K562 (cell line): Measurements from ENCODE around the gene WSCD2. TPM values are rescaled to one million over a fixed set of nuclear protein-coding genes. Genes with fewer than 3 reads are reported as not detected.

Experiments used
- ATAC-seq: fragments of 200-7000 bp; cut with Tn5 transposase; 3 replicates; pipeline ENCODE4 v1.9.1; 2020; ENCODE audit warnings: moderate library complexity
- BruUV-seq: library from RNA; stranded (reverse); fragments of 400-500 nt; replicated peaks from 2 replicates; lab custom pipeline; 2021; lab: Mats Ljungman, UMichigan
- CTCF ChIA-PET: fragments of 300-600 bp; formaldehyde crosslinking; extraction: SDS; loops from one replicate; lab custom pipeline; 2021; ENCODE audit warnings: low intra/inter-chr PET ratio; lab: Yijun Ruan, JAX
- POLR2A ChIA-PET: fragments of 300-600, 350-650 bp; sonication (Branson Sonifier 250); formaldehyde crosslinking; extraction: SDS; loops from one replicate; lab custom pipeline; 2021; ENCODE audit warnings: antibody characterized with exemption, inconsistent platforms; lab: Yijun Ruan, JAX
- DNase-seq, 4 experiments: peaks; one replicate each; pipeline versions ENCODE4 v3.0.0 to v3.0.0-alpha.2; 2011 to 2018; ENCODE audit warnings: low spot score in 3 of 4, mixed read lengths in 3 of 4; ENCODE audit errors: extremely low read depth in 1 of 4
- FAIRE-seq: peaks from 2 replicates; lab custom pipeline; 2011; peaks lifted over from hg19 to GRCh38; lab: Jason Lieb, UNC
- H2AFZ ChIP-seq: 2 replicates; pipeline ENCODE4 v1.6.0; 2011; ENCODE audit warnings: low read depth, low read length, control low read depth, inconsistent platforms
- H3K27ac ChIP-seq: fragments of 200-600 bp; 3 replicates; pipeline ENCODE4 v1.8.0; 2011; ENCODE audit warnings: low read depth, mild to moderate bottlenecking, control low read depth, inconsistent platforms, low read length, moderate library complexity, mixed read lengths; ENCODE audit errors: extremely low read depth
- H3K27me3 ChIP-seq, 2 experiments: fragments of 300-600 bp in 1 of 2; 2 replicates in 1 of 2; 3 replicates in 1 of 2; pipeline versions ENCODE4 v1.6.0 to v1.8.0; 2011; ENCODE audit warnings: inconsistent platforms in 2 of 2, low read length in 2 of 2, mild to moderate bottlenecking in 1 of 2, mixed read lengths in 1 of 2, moderate library complexity in 1 of 2; ENCODE audit not compliant: control insufficient read depth in 2 of 2, insufficient read depth in 2 of 2
- H3K36me3 ChIP-seq: fragments of 300-600 bp; 3 replicates; pipeline ENCODE4 v1.8.0; 2011; ENCODE audit warnings: mild to moderate bottlenecking, low read length, inconsistent platforms; ENCODE audit not compliant: control insufficient read depth, insufficient read depth
- H3K4me1 ChIP-seq, 2 experiments: fragments of 200-600 bp in 1 of 2; replicated peaks in 1 of 2; 2 replicates in 1 of 2; 3 replicates in 1 of 2; pipeline versions ENCODE4 v1.5.1 to v1.8.0; 2011; ENCODE audit warnings: inconsistent platforms in 2 of 2, low read length in 2 of 2, mild to moderate bottlenecking in 1 of 2, mixed read lengths in 1 of 2, moderate library complexity in 1 of 2; ENCODE audit not compliant: control insufficient read depth in 2 of 2, insufficient read depth in 2 of 2
- H3K4me2 ChIP-seq: 2 replicates; pipeline ENCODE4 v1.6.1; 2011; ENCODE audit warnings: low read length, control low read depth, inconsistent platforms, mixed read lengths; ENCODE audit not compliant: insufficient read depth
- H3K4me3 ChIP-seq: fragments of 200-600 bp; sonication (generic), shearing (Covaris generic); 2 replicates; pipeline ENCODE4 v1.5.1; 2016; ENCODE audit warnings: control low read depth, inconsistent platforms
- H3K79me2 ChIP-seq: fragments of 200-600 bp; 3 replicates; pipeline ENCODE4 v1.8.0; 2011; ENCODE audit warnings: low read length, inconsistent platforms; ENCODE audit not compliant: control insufficient read depth, insufficient read depth
- H3K9ac ChIP-seq, 2 experiments: 2 replicates each; pipeline versions ENCODE4 v1.6.0 to v1.6.1; 2011; ENCODE audit warnings: low read depth in 2 of 2, low read length in 2 of 2, control low read depth in 1 of 2, inconsistent platforms in 1 of 2, mild to moderate bottlenecking in 1 of 2, mixed read lengths in 1 of 2; ENCODE audit not compliant: insufficient read depth in 1 of 2
- H3K9me1 ChIP-seq: one replicate; pipeline ENCODE4 v1.6.0; 2011; ENCODE audit warnings: inconsistent platforms, mild to moderate bottlenecking, low read length, moderate library complexity; ENCODE audit not compliant: control insufficient read depth, insufficient read depth
- H3K9me3 ChIP-seq: replicated peaks from 2 replicates; pipeline ENCODE4 v1.5.1; 2011; ENCODE audit warnings: low read depth, low read length, inconsistent platforms; ENCODE audit not compliant: control insufficient read depth, insufficient read depth
- H4K20me1 ChIP-seq: replicated peaks from 2 replicates; pipeline ENCODE4 v1.6.1; 2011; ENCODE audit warnings: low read length, inconsistent platforms, mixed read lengths; ENCODE audit not compliant: control insufficient read depth, insufficient read depth
- ARID1B ChIP-seq: fragments of 450-650 bp; IDR thresholded peaks from 2 replicates; pipeline ENCODE4 v1.6.1; 2016; ENCODE audit warnings: antibody characterized with exemption, mild to moderate bottlenecking, inconsistent platforms
- BCOR ChIP-seq: fragments of 450-650 bp; IDR thresholded peaks from 2 replicates; pipeline ENCODE4 v1.6.1; 2016
- HDAC2 ChIP-seq: fragments of 450-650 bp; IDR thresholded peaks from 2 replicates; pipeline ENCODE4 v1.6.1; 2016; ENCODE audit warnings: mild to moderate bottlenecking
- NR1H2 ChIP-seq: sonication (generic); formaldehyde crosslinking; IDR thresholded peaks from 2 replicates; pipeline ENCODE4 v1.4.0; 2020; ENCODE audit warnings: mild to moderate bottlenecking, missing genetic modification reagents
- RBM25 ChIP-seq: fragments of 200-400 bp; formaldehyde crosslinking; IDR thresholded peaks from 2 replicates; pipeline ENCODE4 v1.6.1; 2018; ENCODE audit warnings: low read length, low read depth, moderate library complexity; ENCODE audit not compliant: severe bottlenecking
- ZNF239 ChIP-seq: fragments of 250-450 bp; sonication (Bioruptor Pico); IDR thresholded peaks from 2 replicates; pipeline ENCODE4 v1.4.0; 2020; ENCODE audit warnings: mild to moderate bottlenecking
- WGBS: fragments of 100-300 bp; shearing (Covaris generic); methylation state at CpG from one replicate; pipeline ENCODE4 v1.1.6; 2016; ENCODE audit warnings: low coverage, mixed read lengths; ENCODE audit not compliant: insufficient coverage; ENCODE audit errors: missing lambda C conversion rate; 5-methylcytosine and 5-hydroxymethylcytosine counted together
- in situ Hi-C: fragments of 300-500 bp; cut with MboI; formaldehyde crosslinking; loops from 4 replicates; pipeline ENCODE4 v1.15.0; 2018; ENCODE audit warnings: inconsistent platforms, mixed read lengths
- intact Hi-C: fragments of 100-400 bp; cut with micrococcal nuclease; formaldehyde crosslinking; loops from 2 replicates; pipeline ENCODE4 v1.14.2; 2022
- polyA plus RNA-seq, 8 experiments: library from polyadenylated mRNA; depleted of rRNA in 4 of 8; stranded (reverse) in 5 of 8; unstranded in 3 of 8; fragments of >200 nt; fragmentation: Nextera tagmentation in 2 of 8; fragmentation: Illumina TruSeq in 1 of 8; extraction: Ambion mirVana in 2 of 8; extraction: Trizol in 1 of 8; gene quantifications; 2 replicates each; pipeline versions ENCODE4 v1.2.1 to v1.2.3, GENCODE V29; 2011 to 2014; ENCODE audit warnings: inconsistent platforms in 1 of 8, missing spikeins in 1 of 8
- total RNA-seq, 7 experiments: library from RNA; depleted of rRNA in 6 of 7; stranded (reverse); fragments of >200 nt in 6 of 7; fragmentation: Illumina TruSeq in 2 of 7; extraction: Trizol in 2 of 7; gene quantifications; 2 replicates each; pipeline versions ENCODE4 v1.2.1 to v1.2.3, GENCODE V29; 2011 to 2021; ENCODE audit warnings: low replicate concordance in 1 of 7
- TF ChIP-seq, protein P1 (sequence below): conservative IDR thresholded peaks from 2 replicates; pipeline ENCODE4 v1.6.1; 2011; ENCODE audit warnings: low read depth, mild to moderate bottlenecking, low read length; ENCODE audit not compliant: control insufficient read depth
- TF ChIP-seq, protein P2 (sequence below): fragments of 450-650 bp; conservative IDR thresholded peaks from 2 replicates; pipeline ENCODE4 v1.6.1; 2016; ENCODE audit warnings: missing genetic modification characterization, low read depth, mild to moderate bottlenecking, missing compliant biosample characterization, moderate library complexity
- TF ChIP-seq, protein P3 (sequence below): fragments of 200-800 bp; sonication (Bioruptor generic); IDR thresholded peaks from 2 replicates; pipeline ENCODE4 v1.6.1; 2017; ENCODE audit warnings: missing genetic modification characterization, missing compliant biosample characterization
- TF ChIP-seq, protein P4 (sequence below): fragments of 450-650 bp; IDR thresholded peaks from 2 replicates; pipeline ENCODE4 v1.6.1; 2018; ENCODE audit not compliant: partially characterized antibody

Gene WSCD2
- total and polyA plus RNA-seq, 9 of the 15 experiments (the other 6 are each of a cell fraction or from before 2014, with no cell fraction given) = 0.72 to 14.1 (median 4.0) TPM

DNA sequence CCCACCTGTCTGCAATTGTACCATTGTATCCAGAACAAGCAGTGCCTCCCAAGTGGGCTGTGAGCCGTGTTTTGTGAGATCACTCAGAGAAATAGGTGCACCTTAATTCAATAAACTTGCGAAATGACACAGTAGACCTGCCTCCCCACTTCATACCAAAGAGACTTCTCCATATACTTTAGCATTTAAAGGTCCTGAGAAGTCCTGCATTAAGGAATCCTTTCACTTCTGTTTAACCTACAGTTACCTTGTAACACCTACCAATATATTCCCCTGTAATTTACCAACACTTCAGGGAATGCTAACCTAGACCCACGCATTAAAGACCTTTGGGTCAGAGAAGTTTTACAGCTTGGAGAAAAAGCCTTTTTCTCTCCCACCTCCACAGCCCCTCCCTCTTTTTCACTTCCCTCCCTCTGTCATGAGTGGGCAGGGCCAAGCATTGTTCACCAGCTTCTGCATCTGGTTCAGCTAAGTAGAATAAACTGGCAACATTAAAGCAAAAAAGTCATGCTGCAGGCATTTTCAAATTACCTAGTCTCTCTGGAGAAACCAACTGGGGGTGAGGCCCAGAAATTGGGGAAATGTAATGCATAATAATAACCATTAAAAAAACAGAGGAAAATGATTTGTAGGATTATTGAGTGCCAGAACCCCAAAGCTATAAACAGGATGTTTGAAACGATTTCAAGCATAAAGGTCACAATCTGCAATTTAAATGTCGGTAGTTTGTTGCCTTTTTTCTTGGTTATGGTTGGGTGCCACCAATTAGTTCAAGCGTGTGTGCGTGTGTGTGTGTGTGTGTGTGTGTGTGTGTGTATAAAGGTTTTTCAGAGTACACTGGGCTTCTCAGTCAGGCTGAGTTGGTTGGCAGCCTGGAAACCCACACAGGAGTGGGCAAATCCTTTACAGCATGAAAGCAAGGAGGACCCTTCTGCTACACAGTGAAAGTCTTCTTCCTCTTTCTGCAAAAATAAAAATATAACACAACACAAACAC, 13.7 kb upstream of the WSCD2 start:
- ChIA-PET CTCF (no interaction called here), POLR2A (interaction anchor here (0.7 kb wide), 2 partner anchors 54 to 104 kb away, joined by 3 read pairs; no protein-coding TSS in a partner anchor)
- Histone ChIP-seq H3K79me2 (no peaks in the 10 kb centered on the region), H3K9me3 (no peaks in the 10 kb centered on the region), H3K27me3 (no peaks in the 10 kb centered on the region), H3K9me1 (no peaks in the 10 kb centered on the region), H2AFZ (peak overlapping the region; percentile 40; the same call in 1 of the 2 replicates), H3K27ac (peak overlapping the region; percentile 13; the same call in 1 of the 3 replicates), H3K9ac (no peak overlapping the region), H3K4me2 (no peak overlapping the region), H3K4me1 (peaks cover 19 to 48% of the 10 kb centered on the region in 2 experiments), H3K36me3 (no peaks in the 10 kb centered on the region), H4K20me1 (no peaks in the 10 kb centered on the region), H3K4me3 (no peak overlapping the region)
- intact Hi-C loops (no loop called here), in situ Hi-C loops (no loop called here)
- DNase-seq (peak in 1 of 4 experiments; percentile 20), FAIRE-seq (no peak), ATAC-seq (no peak)
- no TSS peak for BruUV-seq
- WGBS = 56% methylated on average over 7 of the region's 7 CpGs
- TF ChIP-seq ARID1B = 0 out of 2 replicates have a peak, but pooled peaks have one; percentile 10
- peak; percentile 100 for TF ChIP-seq ZNF239
- TF ChIP-seq, protein P1, sequence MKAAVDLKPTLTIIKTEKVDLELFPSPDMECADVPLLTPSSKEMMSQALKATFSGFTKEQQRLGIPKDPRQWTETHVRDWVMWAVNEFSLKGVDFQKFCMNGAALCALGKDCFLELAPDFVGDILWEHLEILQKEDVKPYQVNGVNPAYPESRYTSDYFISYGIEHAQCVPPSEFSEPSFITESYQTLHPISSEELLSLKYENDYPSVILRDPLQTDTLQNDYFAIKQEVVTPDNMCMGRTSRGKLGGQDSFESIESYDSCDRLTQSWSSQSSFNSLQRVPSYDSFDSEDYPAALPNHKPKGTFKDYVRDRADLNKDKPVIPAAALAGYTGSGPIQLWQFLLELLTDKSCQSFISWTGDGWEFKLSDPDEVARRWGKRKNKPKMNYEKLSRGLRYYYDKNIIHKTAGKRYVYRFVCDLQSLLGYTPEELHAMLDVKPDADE = no peak
- TF ChIP-seq, protein P2, sequence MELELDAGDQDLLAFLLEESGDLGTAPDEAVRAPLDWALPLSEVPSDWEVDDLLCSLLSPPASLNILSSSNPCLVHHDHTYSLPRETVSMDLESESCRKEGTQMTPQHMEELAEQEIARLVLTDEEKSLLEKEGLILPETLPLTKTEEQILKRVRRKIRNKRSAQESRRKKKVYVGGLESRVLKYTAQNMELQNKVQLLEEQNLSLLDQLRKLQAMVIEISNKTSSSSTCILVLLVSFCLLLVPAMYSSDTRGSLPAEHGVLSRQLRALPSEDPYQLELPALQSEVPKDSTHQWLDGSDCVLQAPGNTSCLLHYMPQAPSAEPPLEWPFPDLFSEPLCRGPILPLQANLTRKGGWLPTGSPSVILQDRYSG = no peak
- TF ChIP-seq, protein P3, sequence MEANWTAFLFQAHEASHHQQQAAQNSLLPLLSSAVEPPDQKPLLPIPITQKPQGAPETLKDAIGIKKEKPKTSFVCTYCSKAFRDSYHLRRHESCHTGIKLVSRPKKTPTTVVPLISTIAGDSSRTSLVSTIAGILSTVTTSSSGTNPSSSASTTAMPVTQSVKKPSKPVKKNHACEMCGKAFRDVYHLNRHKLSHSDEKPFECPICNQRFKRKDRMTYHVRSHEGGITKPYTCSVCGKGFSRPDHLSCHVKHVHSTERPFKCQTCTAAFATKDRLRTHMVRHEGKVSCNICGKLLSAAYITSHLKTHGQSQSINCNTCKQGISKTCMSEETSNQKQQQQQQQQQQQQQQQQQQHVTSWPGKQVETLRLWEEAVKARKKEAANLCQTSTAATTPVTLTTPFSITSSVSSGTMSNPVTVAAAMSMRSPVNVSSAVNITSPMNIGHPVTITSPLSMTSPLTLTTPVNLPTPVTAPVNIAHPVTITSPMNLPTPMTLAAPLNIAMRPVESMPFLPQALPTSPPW (CRISPR knock-in tag) = peak; percentile 23; the same call in 1 of the 2 replicates
- 0 out of 2 replicates have a peak, but pooled peaks have one; percentile 23 for TF ChIP-seq BCOR
- TF ChIP-seq, protein P4, sequence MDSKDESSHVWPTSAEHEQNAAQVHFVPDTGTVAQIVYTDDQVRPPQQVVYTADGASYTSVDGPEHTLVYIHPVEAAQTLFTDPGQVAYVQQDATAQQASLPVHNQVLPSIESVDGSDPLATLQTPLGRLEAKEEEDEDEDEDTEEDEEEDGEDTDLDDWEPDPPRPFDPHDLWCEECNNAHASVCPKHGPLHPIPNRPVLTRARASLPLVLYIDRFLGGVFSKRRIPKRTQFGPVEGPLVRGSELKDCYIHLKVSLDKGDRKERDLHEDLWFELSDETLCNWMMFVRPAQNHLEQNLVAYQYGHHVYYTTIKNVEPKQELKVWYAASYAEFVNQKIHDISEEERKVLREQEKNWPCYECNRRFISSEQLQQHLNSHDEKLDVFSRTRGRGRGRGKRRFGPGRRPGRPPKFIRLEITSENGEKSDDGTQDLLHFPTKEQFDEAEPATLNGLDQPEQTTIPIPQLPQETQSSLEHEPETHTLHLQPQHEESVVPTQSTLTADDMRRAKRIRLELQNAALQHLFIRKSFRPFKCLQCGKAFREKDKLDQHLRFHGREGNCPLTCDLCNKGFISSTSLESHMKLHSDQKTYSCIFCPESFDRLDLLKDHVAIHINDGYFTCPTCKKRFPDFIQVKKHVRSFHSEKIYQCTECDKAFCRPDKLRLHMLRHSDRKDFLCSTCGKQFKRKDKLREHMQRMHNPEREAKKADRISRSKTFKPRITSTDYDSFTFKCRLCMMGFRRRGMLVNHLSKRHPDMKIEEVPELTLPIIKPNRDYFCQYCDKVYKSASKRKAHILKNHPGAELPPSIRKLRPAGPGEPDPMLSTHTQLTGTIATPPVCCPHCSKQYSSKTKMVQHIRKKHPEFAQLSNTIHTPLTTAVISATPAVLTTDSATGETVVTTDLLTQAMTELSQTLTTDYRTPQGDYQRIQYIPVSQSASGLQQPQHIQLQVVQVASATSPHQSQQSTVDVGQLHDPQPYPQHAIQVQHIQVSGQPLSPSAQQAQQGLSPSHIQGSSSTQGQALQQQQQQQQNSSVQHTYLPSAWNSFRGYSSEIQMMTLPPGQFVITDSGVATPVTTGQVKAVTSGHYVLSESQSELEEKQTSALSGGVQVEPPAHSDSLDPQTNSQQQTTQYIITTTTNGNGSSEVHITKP = peak; percentile 30
- no peak for TF ChIP-seq NR1H2 (CRISPR knock-in tag)
- peak; percentile 83 for TF ChIP-seq RBM25
- no peak for TF ChIP-seq HDAC2
